ENCODE data around the gene FATE1.

FATE1 gene

GRCh38 chrX:151729056-151729725 is 13.4 kb downstream of the FATE1 start:
- TF ChIP-seq CTCF (IDR thresholded peaks at IDR 0.05; ENCODE audit: insufficient read depth, missing control alignments): no peak
- no peak for DNase-seq (ENCODE audit: insufficient read length, low spot score)
- no peak for FAIRE-seq

GRCh38 chrX:151734446-151734845 is 18.6 kb downstream of the FATE1 start, which contains the start of gene CNGA2:
Gene CNGA2, plus strand, starts transcription at chrX:151734746. Its CDS starts 3,738 bp downstream, at chrX:151738484.
- DNase-seq (ENCODE audit: insufficient read length, low spot score) (no peak), FAIRE-seq (no peak)
- TF ChIP-seq CTCF (IDR thresholded peaks at IDR 0.05; ENCODE audit: insufficient read depth, missing control alignments): no peak

- DNase-seq (ENCODE audit: insufficient read length, low spot score): no peak
- TF ChIP-seq CTCF (IDR thresholded peaks at IDR 0.05; ENCODE audit: insufficient read depth, missing control alignments): no peak
- no peak for FAIRE-seq
These were observed 19.4 kb downstream of the FATE1 start for GRCh38 chrX:151735219-151735618.

GRCh38 chrX:151736685-151737084 is 20.9 kb downstream of the FATE1 start:
- TF ChIP-seq CTCF (IDR thresholded peaks at IDR 0.05; ENCODE audit: insufficient read depth, missing control alignments): no peak

GRCh38 chrX:151737494-151737893 is 21.7 kb downstream of the FATE1 start:
- no peak for TF ChIP-seq CTCF (IDR thresholded peaks at IDR 0.05; ENCODE audit: insufficient read depth, missing control alignments)
- FAIRE-seq: no peak
- no peak for DNase-seq (ENCODE audit: insufficient read length, low spot score)

More at GRCh38 chrX:151736685-151737084, 20.9 kb downstream of the FATE1 start:
- no peak for DNase-seq (ENCODE audit: insufficient read length, low spot score)
- no peak for FAIRE-seq

GRCh38 chrX:151738751-151739150 is 22.9 kb downstream of the FATE1 start:
- no peak for TF ChIP-seq CTCF (IDR thresholded peaks at IDR 0.05; ENCODE audit: insufficient read depth, missing control alignments)
- FAIRE-seq (no peak), DNase-seq (ENCODE audit: insufficient read length, low spot score) (no peak)

GRCh38 chrX:151741606-151742005 is 25.8 kb downstream of the FATE1 start:
- FAIRE-seq (no peak), DNase-seq (ENCODE audit: insufficient read length, low spot score) (no peak)
- no peak for TF ChIP-seq CTCF (IDR thresholded peaks at IDR 0.05; ENCODE audit: insufficient read depth, missing control alignments)
